HG02943 (cell line): ENCODE data around the gene APH1B.
"Not testable (repeated sequence)": the region's sequence is repeated elsewhere in the genome, so short reads cannot be mapped to it uniquely, and the experiment has no call there.

ENCODE experiments used
- ATAC-seq: cut with Tn5 transposase; IDR thresholded peaks from one replicate; pipeline ENCODE4 v1.9.1; 2021; ENCODE audit warnings: mild to moderate bottlenecking, low read depth, moderate library complexity; ENCODE audit not compliant: unreplicated experiment

Gene APH1B

GRCh38 chr15:63294359-63294758, 17.0 kb downstream of the APH1B start:
- ATAC-seq: no peak

- no peak for ATAC-seq
These were observed 17.9 kb downstream of the APH1B start for GRCh38 chr15:63295341-63295740.

GRCh38 chr15:63296195-63296594, 18.8 kb downstream of the APH1B start:
- no peak for ATAC-seq

GRCh38 chr15:63299943-63300575, 22.7 kb downstream of the APH1B start:
- no peak for ATAC-seq

- ATAC-seq: no peak
These were observed 23.7 kb downstream of the APH1B start for GRCh38 chr15:63301088-63301487.

GRCh38 chr15:63305260-63305659, 27.9 kb downstream of the APH1B start:
- no peak for ATAC-seq

- ATAC-seq: no peak
These were observed 29.2 kb downstream of the APH1B start for GRCh38 chr15:63306492-63307073.

- no peak for ATAC-seq
These were observed 31.1 kb downstream of the APH1B start for GRCh38 chr15:63308491-63308890.

GRCh38 chr15:63308947-63309346, 31.5 kb downstream of the APH1B start:
- ATAC-seq: no peak

- no peak for ATAC-seq
These were observed 33.2 kb downstream of the APH1B start for GRCh38 chr15:63310646-63311045.

GRCh38 chr15:63312286-63312685, 34.9 kb downstream of the APH1B start:
- no peak for ATAC-seq

GRCh38 chr15:63313825-63314224, 36.4 kb downstream of the APH1B start:
- no peak for ATAC-seq

- no peak for ATAC-seq
These were observed 37.0 kb downstream of the APH1B start for GRCh38 chr15:63314409-63314808.

- ATAC-seq: no peak
These were observed 40.9 kb downstream of the APH1B start for GRCh38 chr15:63318344-63318743.

- no peak for ATAC-seq
These were observed 41.7 kb downstream of the APH1B start for GRCh38 chr15:63319065-63319464.

- not testable (repeated sequence) for ATAC-seq
These were observed 43.0 kb downstream of the APH1B start for GRCh38 chr15:63320446-63320845.

- not testable (repeated sequence) for ATAC-seq
These were observed 43.6 kb downstream of the APH1B start for GRCh38 chr15:63320981-63321380.

- ATAC-seq: no peak
These were observed 44.1 kb downstream of the APH1B start for GRCh38 chr15:63321462-63321861.

- no peak for ATAC-seq
These were observed 45.1 kb downstream of the APH1B start for GRCh38 chr15:63322541-63322940.

- ATAC-seq: no peak
These were observed 46.6 kb downstream of the APH1B start for GRCh38 chr15:63323798-63324563.

- no peak for ATAC-seq
These were observed 47.4 kb downstream of the APH1B start for GRCh38 chr15:63324770-63325169.
